Loucy (cell line): ENCODE results near the gene XRCC5.

Source experiments
- CTCF ChIP-seq: fragments of 200-600 bp; sonication (generic); conservative IDR thresholded peaks from 2 replicates; pipeline ENCODE4 v1.5.1; 2014; ENCODE audit warnings: mild to moderate bottlenecking, antibody characterized with exemption, low read length
- EZH2phosphoT487 ChIP-seq: fragments of 200-600 bp; IDR thresholded peaks from 2 replicates; pipeline ENCODE4 v1.6.1; 2018; ENCODE audit warnings: antibody characterized with exemption, mild to moderate bottlenecking, moderate library complexity, borderline replicate concordance

GRCh38 chr2:216224388-216224787, 115.2 kb downstream of the XRCC5 start:
- TF ChIP-seq CTCF (no peak), EZH2phosphoT487 (no peak)
